KOPT-K1 (cell line): ENCODE data around the gene WDR4.
"Not testable (repeated sequence)": the region's sequence is repeated elsewhere in the genome, so short reads cannot be mapped to it uniquely, and the experiment has no call there.

ENCODE experiments used
- H3K27ac ChIP-seq: fragments of 200-600 bp; sonication (generic); 2 replicates; pipeline ENCODE4 v1.5.1; 2016; ENCODE audit warnings: antibody characterized with exemption, mild to moderate bottlenecking, low read depth, low read length; ENCODE audit not compliant: poor library complexity, severe bottlenecking
- H3K36me3 ChIP-seq: fragments of 200-600 bp; sonication (generic); 2 replicates; pipeline ENCODE4 v1.5.1; 2017; ENCODE audit warnings: antibody characterized with exemption, mild to moderate bottlenecking, low read length, moderate library complexity; ENCODE audit not compliant: insufficient read depth
- H3K9me3 ChIP-seq: fragments of 200-600 bp; sonication (generic); 2 replicates; pipeline ENCODE4 v1.5.1; 2017; ENCODE audit warnings: antibody characterized with exemption, low read length, mild to moderate bottlenecking; ENCODE audit not compliant: insufficient read depth, poor library complexity, severe bottlenecking

The WDR4 gene

DNA sequence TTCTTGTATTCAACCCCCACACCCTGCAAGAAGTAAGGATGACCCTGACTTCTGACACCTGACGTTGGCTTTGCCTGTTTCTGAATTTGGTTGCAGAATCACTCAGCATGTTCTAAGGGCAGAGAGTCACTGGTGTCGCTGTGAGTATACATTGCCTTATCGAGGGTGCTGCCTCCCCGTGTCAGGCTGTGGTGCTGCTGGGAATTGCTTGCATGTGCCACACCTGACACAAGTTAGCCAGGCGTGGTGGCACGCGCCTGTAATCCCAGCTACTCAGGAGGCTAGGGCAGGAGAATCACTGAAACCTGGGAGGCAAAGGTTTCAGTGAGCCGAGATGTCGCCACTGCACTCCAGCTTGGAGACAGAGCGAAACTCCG is 45.9 kb downstream of the WDR4 start:
- H3K9me3 ChIP-seq: no peaks in the 10 kb centered on the region

GRCh38 chr21:42832321-42832630 is 47.1 kb downstream of the WDR4 start:
- H3K27ac ChIP-seq: peak overlapping the region; percentile 19
- H3K9me3 ChIP-seq: not testable (repeated sequence)
- H3K36me3 ChIP-seq: peaks cover 31% of the 10 kb centered on the region

More for the DNA sequence above, 45.9 kb downstream of the WDR4 start:
- Histone ChIP-seq H3K36me3 (peaks cover 35% of the 10 kb centered on the region), H3K27ac (peak overlapping the region; percentile 11)

GRCh38 chr21:42830456-42831455 is 48.6 kb downstream of the WDR4 start:
- no peak overlapping the region for H3K27ac ChIP-seq

GRCh38 chr21:42829954-42830353 is 49.4 kb downstream of the WDR4 start:
- H3K9me3 ChIP-seq: no peaks in the 10 kb centered on the region
- no peak overlapping the region for H3K27ac ChIP-seq
- peaks cover 8% of the 10 kb centered on the region; the same call in 1 of the 2 replicates for H3K36me3 ChIP-seq

More at GRCh38 chr21:42830456-42831455, 48.6 kb downstream of the WDR4 start:
- Histone ChIP-seq H3K36me3 (peaks cover 16% of the 10 kb centered on the region; the same call in 1 of the 2 replicates), H3K9me3 (no peaks in the 10 kb centered on the region)

GRCh38 chr21:42829417-42829816 is 49.9 kb downstream of the WDR4 start:
- H3K36me3 ChIP-seq: peaks cover 3% of the 10 kb centered on the region; the same call in 1 of the 2 replicates
- no peaks in the 10 kb centered on the region for H3K9me3 ChIP-seq
- H3K27ac ChIP-seq: no peak overlapping the region

DNA sequence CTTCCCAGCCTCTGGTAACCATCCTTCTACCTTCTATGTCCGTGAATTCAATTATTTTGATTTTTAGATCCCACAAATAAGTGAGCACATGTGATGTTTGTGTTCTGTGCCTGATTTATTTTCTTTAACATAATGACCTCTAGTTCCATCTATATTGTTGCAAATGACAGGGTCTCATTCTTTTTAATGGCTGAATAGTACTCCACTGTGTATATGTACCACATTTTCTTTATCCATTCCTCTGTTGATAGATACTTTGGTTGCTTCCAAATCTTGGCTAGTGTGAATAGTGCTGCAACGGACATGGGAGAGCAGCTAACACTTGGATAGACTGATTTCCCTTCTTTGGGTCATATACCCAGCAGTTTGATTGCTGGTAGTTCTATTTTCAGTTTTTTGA is 51.8 kb downstream of the WDR4 start:
- no peaks in the 10 kb centered on the region for H3K36me3 ChIP-seq
- H3K27ac ChIP-seq: no peak overlapping the region
- no peaks in the 10 kb centered on the region for H3K9me3 ChIP-seq

DNA sequence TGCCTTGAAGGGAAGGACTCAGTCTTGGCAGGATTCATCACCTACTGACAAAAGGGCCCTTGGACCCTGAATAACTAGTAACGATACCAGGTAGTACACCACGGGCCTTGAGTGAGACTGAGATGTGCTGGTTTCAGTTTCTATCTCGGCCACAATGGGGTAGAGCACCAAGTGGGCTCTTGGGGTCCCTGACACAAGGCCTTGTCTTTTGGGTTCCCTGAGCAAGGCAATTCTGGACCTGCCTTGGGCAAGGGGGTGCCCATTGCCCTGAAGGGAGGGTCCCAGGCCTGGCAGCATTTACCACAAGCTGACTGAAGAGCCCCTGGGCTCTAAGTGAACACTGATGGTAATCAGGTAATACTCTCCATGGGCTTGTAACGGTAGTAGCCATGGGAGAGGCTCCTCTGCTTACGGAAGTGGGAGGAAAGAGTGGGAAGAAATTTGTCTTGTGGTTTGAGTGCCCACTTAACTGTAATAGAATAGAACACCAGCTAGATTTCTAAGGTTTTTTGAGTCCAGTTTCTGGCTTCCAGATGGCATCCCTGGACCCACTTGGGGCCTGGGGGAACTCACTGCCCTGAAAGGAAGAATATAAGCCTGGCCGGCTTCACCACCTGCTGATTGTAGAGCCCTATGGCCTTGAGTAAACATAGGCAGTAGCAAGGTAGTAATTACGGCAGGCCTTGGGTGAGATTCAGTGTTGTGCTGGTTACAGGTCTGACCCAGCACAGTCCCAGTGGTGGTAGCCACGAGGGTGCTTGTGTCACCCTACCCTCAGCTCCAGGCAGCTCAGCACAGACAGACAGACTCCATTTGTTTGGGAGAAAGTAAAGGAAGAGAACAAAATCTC is 58.5 kb downstream of the WDR4 start:
- no peak overlapping the region for H3K27ac ChIP-seq
- H3K9me3 ChIP-seq: peaks cover 6% of the 10 kb centered on the region
- H3K36me3 ChIP-seq: no peaks in the 10 kb centered on the region

GRCh38 chr21:42819861-42820615 is 59.3 kb downstream of the WDR4 start:
- Histone ChIP-seq H3K36me3 (no peaks in the 10 kb centered on the region), H3K27ac (no peak overlapping the region), H3K9me3 (peaks cover 13% of the 10 kb centered on the region)

- peaks cover 16% of the 10 kb centered on the region for H3K9me3 ChIP-seq
- H3K27ac ChIP-seq: no peak overlapping the region
- H3K36me3 ChIP-seq: no peaks in the 10 kb centered on the region
Measured at GRCh38 chr21:42818328-42818749, 61.0 kb downstream of the WDR4 start.

DNA sequence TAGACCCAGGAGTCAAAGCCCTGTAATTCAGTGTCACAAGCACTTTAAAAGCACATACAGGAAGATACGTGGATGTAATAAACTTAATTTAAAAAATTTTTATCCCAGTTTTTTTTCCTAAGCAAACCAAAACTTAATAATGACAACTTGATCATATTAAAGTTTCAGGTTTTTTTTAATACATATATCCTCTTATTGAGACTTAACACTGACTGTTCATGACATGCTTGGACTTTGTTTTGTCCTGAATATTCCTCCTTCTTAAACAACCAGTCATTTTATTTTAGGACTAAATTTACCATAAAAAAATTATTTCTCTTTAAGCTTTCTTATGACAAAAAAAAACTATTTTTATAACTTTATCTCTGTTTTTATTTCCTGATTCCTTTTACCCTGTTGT is 64.1 kb downstream of the WDR4 start:
- H3K27ac ChIP-seq: no peak overlapping the region
- no peaks in the 10 kb centered on the region for H3K36me3 ChIP-seq
- H3K9me3 ChIP-seq: peaks cover 16% of the 10 kb centered on the region

GRCh38 chr21:42812528-42813241 is 66.7 kb downstream of the WDR4 start:
- H3K36me3 ChIP-seq, H3K27ac ChIP-seq: not testable (repeated sequence)
- H3K9me3 ChIP-seq: peaks cover 16% of the 10 kb centered on the region

DNA sequence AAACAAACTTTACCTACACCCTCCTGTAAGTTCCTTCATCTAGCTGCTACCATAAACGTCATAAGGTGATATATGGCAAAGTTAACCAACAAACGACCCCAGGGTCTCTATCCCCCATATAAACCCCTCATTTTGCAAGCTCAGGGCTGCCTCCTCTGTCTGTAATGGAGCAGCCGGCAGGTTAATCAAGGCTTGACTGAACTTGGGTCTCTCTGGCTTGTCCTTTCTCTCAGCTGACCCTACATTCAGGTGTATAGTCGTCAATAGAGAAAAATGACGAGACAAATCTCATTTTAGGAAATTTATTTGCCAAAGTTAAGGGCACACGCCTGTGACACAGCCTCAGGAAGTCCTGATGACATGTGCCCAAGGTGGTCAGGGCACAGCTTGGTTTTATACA is 67.4 kb downstream of the WDR4 start:
- Histone ChIP-seq H3K9me3 (peaks cover 16% of the 10 kb centered on the region), H3K27ac (no peak overlapping the region), H3K36me3 (no peaks in the 10 kb centered on the region)

DNA sequence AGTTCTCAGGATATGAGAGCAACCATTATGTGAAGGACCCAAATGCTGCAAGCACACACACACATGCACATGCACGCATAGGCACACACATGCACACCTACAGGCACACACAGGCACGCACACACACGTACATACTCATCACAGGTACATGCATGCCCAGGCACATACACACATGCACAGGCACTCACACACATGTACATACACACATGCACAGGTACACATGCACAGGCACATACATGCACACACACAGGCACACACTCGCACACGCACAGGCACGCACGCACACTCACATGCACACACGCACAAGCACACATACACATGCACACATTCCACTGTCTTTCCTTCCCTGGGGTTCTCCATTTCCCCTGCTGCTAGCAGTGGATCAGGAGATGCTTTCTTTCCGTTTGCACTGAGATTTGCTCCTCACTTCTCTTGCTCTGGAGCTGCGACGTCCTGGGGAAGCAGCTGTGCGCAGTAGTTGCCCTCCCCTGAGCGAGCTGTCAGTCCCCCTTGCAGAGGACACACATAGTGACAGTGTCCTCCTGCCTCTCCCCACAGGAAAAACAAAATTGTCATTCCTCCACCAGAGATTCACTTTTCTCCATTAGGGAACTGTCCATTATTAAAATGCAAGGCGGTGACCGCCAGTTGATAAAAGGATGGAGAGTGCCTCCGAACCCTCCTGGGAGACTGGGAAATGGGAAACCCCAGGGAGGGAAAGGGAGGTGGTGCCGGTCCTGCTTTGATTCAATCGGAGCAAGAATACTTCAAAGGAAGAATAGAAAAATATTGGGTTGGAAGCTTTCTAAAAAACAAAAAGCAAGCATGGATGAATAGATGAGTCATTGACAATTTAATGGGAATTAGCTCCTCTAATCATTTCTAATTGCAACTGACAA is 69.5 kb downstream of the WDR4 start:
- Histone ChIP-seq H3K36me3 (no peaks in the 10 kb centered on the region), H3K9me3 (peaks cover under 1% of the 10 kb centered on the region), H3K27ac (no peak overlapping the region)
